Caco-2 (cell line): ENCODE data around the gene HOMER2. TPM values are rescaled to one million over a fixed set of nuclear protein-coding genes. Genes with fewer than 3 reads are reported as not detected.

Source experiments
- BruUV-seq: library from RNA; stranded (reverse); fragments of 400-500 nt; replicated peaks from 2 replicates; lab custom pipeline; 2021; lab: Mats Ljungman, UMichigan
- CTCF ChIA-PET: fragments of 300-600 bp; sonication (Branson Sonifier 250); formaldehyde crosslinking; loops from one replicate; lab custom pipeline; 2022; ENCODE audit warnings: antibody characterized with exemption; lab: Charles Lee
- POLR2A ChIA-PET: fragments of 300-600 bp; sonication (Branson Sonifier 250); formaldehyde crosslinking; loops from one replicate; lab custom pipeline; 2022; ENCODE audit warnings: antibody characterized with exemption; lab: Charles Lee
- DNase-seq, 2 experiments: peaks; one replicate each; pipeline versions ENCODE4 v3.0.0 to v3.0.0-alpha.2; 2020 to 2022
- H3K27me3 ChIP-seq: replicated peaks from 2 replicates; pipeline ENCODE4 v1.6.0; 2011; ENCODE audit warnings: low read length; ENCODE audit not compliant: control insufficient read depth, insufficient read depth
- H3K36me3 ChIP-seq: 2 replicates; pipeline ENCODE4 v1.5.1; 2011; ENCODE audit warnings: low read length; ENCODE audit not compliant: control insufficient read depth, insufficient read depth
- H3K4me1 ChIP-seq: fragments of 250-450 bp; sonication (Bioruptor Pico); 2 replicates; pipeline ENCODE4 v1.5.1; 2020; ENCODE audit warnings: mild to moderate bottlenecking
- H3K4me3 ChIP-seq: 2 replicates; pipeline ENCODE4 v1.5.1; 2011; ENCODE audit warnings: low read depth, mild to moderate bottlenecking, control low read depth, low read length
- H3K9me3 ChIP-seq: fragments of 250-450 bp; sonication (Bioruptor Pico); 2 replicates; pipeline ENCODE4 v1.5.1; 2020; ENCODE audit warnings: mild to moderate bottlenecking, moderate library complexity
- H3K27ac Mint-ChIP-seq: one replicate; pipeline ENCODE4 v1.8.0; 2022; ENCODE audit warnings: mixed read lengths; ENCODE audit not compliant: unreplicated experiment
- H3K27me3 Mint-ChIP-seq: one replicate; pipeline ENCODE4 v1.8.0; 2022; ENCODE audit warnings: mixed read lengths; ENCODE audit not compliant: insufficient read depth, unreplicated experiment
- H3K36me3 Mint-ChIP-seq: one replicate; pipeline ENCODE4 v1.8.0; 2022; ENCODE audit warnings: mild to moderate bottlenecking, mixed read lengths; ENCODE audit not compliant: insufficient read depth, unreplicated experiment
- H3K4me1 Mint-ChIP-seq: one replicate; pipeline ENCODE4 v1.8.0; 2022; ENCODE audit warnings: low read depth, mixed read lengths; ENCODE audit not compliant: unreplicated experiment
- H3K4me3 Mint-ChIP-seq: one replicate; pipeline ENCODE4 v1.8.0; 2022; ENCODE audit warnings: mild to moderate bottlenecking, moderate library complexity, mixed read lengths; ENCODE audit not compliant: unreplicated experiment
- H3K9me3 Mint-ChIP-seq: one replicate; pipeline ENCODE4 v1.8.0; 2022; ENCODE audit warnings: mixed read lengths; ENCODE audit not compliant: unreplicated experiment
- intact Hi-C: fragments of 100-400 bp; cut with micrococcal nuclease; formaldehyde crosslinking; loops from one replicate; pipeline ENCODE4 v1.10.0; 2022; ENCODE audit not compliant: unreplicated experiment
- total RNA-seq: library from RNA; stranded (reverse); gene quantifications from 2 replicates; pipeline ENCODE4 v1.2.3, GENCODE V29; 2022
- TF ChIP-seq, protein P1 (sequence below), 2 experiments: fragments of 200-600 bp in 1 of 2; IDR thresholded peaks; 1 replicate in 1 of 2; 2 replicates in 1 of 2; pipeline versions ENCODE4 v1.5.1 to v1.8.0; 2011 to 2022; ENCODE audit warnings: antibody characterized with exemption in 1 of 2, control low read depth in 1 of 2, inconsistent platforms in 1 of 2, low read depth in 1 of 2, low read length in 1 of 2, mild to moderate bottlenecking in 1 of 2, moderate library complexity in 1 of 2; ENCODE audit not compliant: insufficient read depth in 1 of 2, severe bottlenecking in 1 of 2, unreplicated experiment in 1 of 2

Gene HOMER2
- total RNA-seq, 1 experiment from 2014 or later: 5.5 TPM

GRCh38 chr15:82969353-82969752, 16.8 kb upstream of the HOMER2 start:
- no peak overlapping the region for H3K4me3 ChIP-seq
- Mint-ChIP-seq H3K9me3 (no peaks in the 10 kb centered on the region), H3K27ac (no peak overlapping the region), H3K4me1 (peaks cover 12% of the 10 kb centered on the region), H3K36me3 (no peaks in the 10 kb centered on the region), H3K4me3 (no peak overlapping the region), H3K27me3 (no peaks in the 10 kb centered on the region)
- H3K36me3 ChIP-seq: no peaks in the 10 kb centered on the region
- no peaks in the 10 kb centered on the region for H3K9me3 ChIP-seq
- H3K4me1 ChIP-seq: no peaks in the 10 kb centered on the region
- no TSS peak for BruUV-seq
- CTCF ChIA-PET: no interaction called here
- no peak for DNase-seq
- TF ChIP-seq, protein P1, sequence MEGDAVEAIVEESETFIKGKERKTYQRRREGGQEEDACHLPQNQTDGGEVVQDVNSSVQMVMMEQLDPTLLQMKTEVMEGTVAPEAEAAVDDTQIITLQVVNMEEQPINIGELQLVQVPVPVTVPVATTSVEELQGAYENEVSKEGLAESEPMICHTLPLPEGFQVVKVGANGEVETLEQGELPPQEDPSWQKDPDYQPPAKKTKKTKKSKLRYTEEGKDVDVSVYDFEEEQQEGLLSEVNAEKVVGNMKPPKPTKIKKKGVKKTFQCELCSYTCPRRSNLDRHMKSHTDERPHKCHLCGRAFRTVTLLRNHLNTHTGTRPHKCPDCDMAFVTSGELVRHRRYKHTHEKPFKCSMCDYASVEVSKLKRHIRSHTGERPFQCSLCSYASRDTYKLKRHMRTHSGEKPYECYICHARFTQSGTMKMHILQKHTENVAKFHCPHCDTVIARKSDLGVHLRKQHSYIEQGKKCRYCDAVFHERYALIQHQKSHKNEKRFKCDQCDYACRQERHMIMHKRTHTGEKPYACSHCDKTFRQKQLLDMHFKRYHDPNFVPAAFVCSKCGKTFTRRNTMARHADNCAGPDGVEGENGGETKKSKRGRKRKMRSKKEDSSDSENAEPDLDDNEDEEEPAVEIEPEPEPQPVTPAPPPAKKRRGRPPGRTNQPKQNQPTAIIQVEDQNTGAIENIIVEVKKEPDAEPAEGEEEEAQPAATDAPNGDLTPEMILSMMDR (IDR thresholded peaks at IDR 0.05; ENCODE audit: insufficient read depth in 1 of 2, low read depth in 1 of 2, low read length in 1 of 2, severe bottlenecking in 1 of 2, unreplicated experiment in 1 of 2): no peak
- POLR2A ChIA-PET: no interaction called here
- intact Hi-C loops: no loop called here
- no peaks in the 10 kb centered on the region for H3K27me3 ChIP-seq

GRCh38 chr15:82968066-82968465, 15.5 kb upstream of the HOMER2 start:
- Histone ChIP-seq H3K4me3 (no peak overlapping the region), H3K27me3 (no peaks in the 10 kb centered on the region), H3K4me1 (no peaks in the 10 kb centered on the region), H3K36me3 (no peaks in the 10 kb centered on the region), H3K9me3 (no peaks in the 10 kb centered on the region)
- no peaks in the 10 kb centered on the region for H3K9me3 Mint-ChIP-seq
- POLR2A ChIA-PET: no interaction called here
- no TSS peak for BruUV-seq
- no peaks in the 10 kb centered on the region for H3K36me3 Mint-ChIP-seq
- DNase-seq: no peak
- H3K4me3 Mint-ChIP-seq: no peak overlapping the region
- H3K4me1 Mint-ChIP-seq: peaks cover 12% of the 10 kb centered on the region
- TF ChIP-seq, protein P1 (IDR thresholded peaks at IDR 0.05; ENCODE audit: insufficient read depth in 1 of 2, low read depth in 1 of 2, low read length in 1 of 2, severe bottlenecking in 1 of 2, unreplicated experiment in 1 of 2): no peak
- no peak overlapping the region for H3K27ac Mint-ChIP-seq
- no peaks in the 10 kb centered on the region for H3K27me3 Mint-ChIP-seq
- intact Hi-C loops: no loop called here
- CTCF ChIA-PET: no interaction called here

GRCh38 chr15:82966671-82967071, 14.2 kb upstream of the HOMER2 start:
- intact Hi-C loops: no loop called here
- Mint-ChIP-seq H3K27me3 (no peaks in the 10 kb centered on the region), H3K9me3 (no peaks in the 10 kb centered on the region), H3K27ac (no peak overlapping the region), H3K4me1 (peaks cover 12% of the 10 kb centered on the region), H3K36me3 (no peaks in the 10 kb centered on the region), H3K4me3 (no peak overlapping the region)
- POLR2A ChIA-PET: no interaction called here
- Histone ChIP-seq H3K36me3 (no peaks in the 10 kb centered on the region), H3K9me3 (no peaks in the 10 kb centered on the region), H3K27me3 (no peaks in the 10 kb centered on the region), H3K4me3 (no peak overlapping the region), H3K4me1 (no peaks in the 10 kb centered on the region)
- CTCF ChIA-PET: no interaction called here
- no peak for DNase-seq
- BruUV-seq: no TSS peak
- TF ChIP-seq, protein P1 (IDR thresholded peaks at IDR 0.05; ENCODE audit: insufficient read depth in 1 of 2, low read depth in 1 of 2, low read length in 1 of 2, severe bottlenecking in 1 of 2, unreplicated experiment in 1 of 2): no peak
